IMR-90 (cell line): ENCODE data around the gene ADGRB3. TPM values are rescaled to one million over a fixed set of nuclear protein-coding genes. Genes with fewer than 3 reads are reported as not detected.

Source experiments
- ATAC-seq: fragments of 200-7000 bp; cut with Tn5 transposase; 2 replicates; pipeline ENCODE4 v1.9.1; 2020; ENCODE audit warnings: low read depth, mild to moderate bottlenecking, moderate library complexity
- BruUV-seq: library from RNA; stranded (reverse); fragments of 400-500 nt; replicated peaks from 2 replicates; lab custom pipeline; 2021; lab: Mats Ljungman, UMichigan
- CTCF ChIA-PET: fragments of 300-600 bp; formaldehyde crosslinking; extraction: SDS; loops from one replicate; lab custom pipeline; 2021; ENCODE audit warnings: antibody characterized with exemption; lab: Yijun Ruan, JAX
- POLR2A ChIA-PET: fragments of 300-600 bp; sonication (Branson Sonifier 250); formaldehyde crosslinking; loops from one replicate; lab custom pipeline; 2022; ENCODE audit warnings: antibody characterized with exemption; ENCODE audit not compliant: unreplicated experiment; lab: Charles Lee
- DNase-seq: peaks from one replicate; pipeline ENCODE4 v3.0.0; 2013
- H2AFZ ChIP-seq: replicated peaks from 2 replicates; pipeline ENCODE3; 2013; ENCODE audit warnings: low read length, mild to moderate bottlenecking; ENCODE audit not compliant: poor library complexity
- H2AK5ac ChIP-seq: 2 replicates; pipeline ENCODE4 v1.6.1; 2013; ENCODE audit warnings: low read depth, low read length, inconsistent platforms
- H2AK9ac ChIP-seq: replicated peaks from 2 replicates; pipeline ENCODE3; 2013; ENCODE audit warnings: mild to moderate bottlenecking, low read depth, low read length, moderate library complexity; ENCODE audit not compliant: poor library complexity
- H2BK120ac ChIP-seq: 2 replicates; pipeline ENCODE4 v1.6.1; 2013; ENCODE audit warnings: low read depth, low read length, inconsistent platforms
- H2BK15ac ChIP-seq: 3 replicates; pipeline ENCODE4 v1.6.1; 2013; ENCODE audit warnings: low read depth, low read length, inconsistent platforms
- H2BK20ac ChIP-seq: 2 replicates; pipeline ENCODE4 v1.6.1; 2013; ENCODE audit warnings: low read depth, mild to moderate bottlenecking, inconsistent platforms, low read length, moderate library complexity
- H2BK5ac ChIP-seq: 2 replicates; pipeline ENCODE4 v1.6.1; 2013; ENCODE audit warnings: mild to moderate bottlenecking, low read depth, low read length, inconsistent platforms; ENCODE audit not compliant: poor library complexity, severe bottlenecking
- H3K14ac ChIP-seq: replicated peaks from 2 replicates; pipeline ENCODE4 v1.6.1; 2013; ENCODE audit warnings: low read depth, low read length, inconsistent platforms
- H3K18ac ChIP-seq: 2 replicates; pipeline ENCODE4 v1.6.1; 2013; ENCODE audit warnings: low read depth, low read length, control low read depth
- H3K23ac ChIP-seq: 2 replicates; pipeline ENCODE4 v1.6.1; 2013; ENCODE audit warnings: low read depth, low read length, inconsistent platforms
- H3K27ac ChIP-seq: 2 replicates; pipeline ENCODE4 v1.5.1; 2013; ENCODE audit warnings: mild to moderate bottlenecking, control low read depth, low read length; ENCODE audit not compliant: insufficient read depth
- H3K27me3 ChIP-seq: 2 replicates; pipeline ENCODE4 v1.6.1; 2013; ENCODE audit warnings: low read length; ENCODE audit not compliant: control insufficient read depth, insufficient read depth
- H3K36me3 ChIP-seq: 2 replicates; pipeline ENCODE4 v1.6.1; 2013; ENCODE audit warnings: low read length, mixed read lengths; ENCODE audit not compliant: control insufficient read depth, insufficient read depth
- H3K4ac ChIP-seq: 2 replicates; pipeline ENCODE4 v1.6.1; 2013; ENCODE audit warnings: low read depth, low read length, inconsistent platforms
- H3K4me1 ChIP-seq: 2 replicates; pipeline ENCODE4 v1.6.1; 2013; ENCODE audit warnings: low read length, mixed read lengths; ENCODE audit not compliant: control insufficient read depth, insufficient read depth
- H3K4me2 ChIP-seq: 2 replicates; pipeline ENCODE4 v1.6.1; 2013; ENCODE audit warnings: low read depth, mild to moderate bottlenecking, control low read depth, low read length, moderate library complexity
- H3K4me3 ChIP-seq: 2 replicates; pipeline ENCODE4 v1.5.1; 2013; ENCODE audit warnings: low read depth, mild to moderate bottlenecking, control low read depth, low read length, moderate library complexity; ENCODE audit not compliant: insufficient read depth
- H3K56ac ChIP-seq: 2 replicates; pipeline ENCODE4 v1.6.1; 2013; ENCODE audit warnings: low read length, inconsistent platforms; ENCODE audit not compliant: insufficient read depth; ENCODE audit errors: extremely low read depth
- H3K79me1 ChIP-seq, 2 experiments: 2 replicates each; pipeline ENCODE4 v1.6.1; 2013; ENCODE audit warnings: low read length in 2 of 2, inconsistent platforms in 1 of 2, low read depth in 1 of 2
- H3K9ac ChIP-seq: 2 replicates; pipeline ENCODE4 v1.6.1; 2013; ENCODE audit warnings: low read depth, low read length, control low read depth
- H3K9me1 ChIP-seq: 2 replicates; pipeline ENCODE4 v1.6.1; 2013; ENCODE audit warnings: low read length, inconsistent platforms; ENCODE audit not compliant: insufficient read depth
- H3K9me3 ChIP-seq: 2 replicates; pipeline ENCODE4 v1.6.1; 2013; ENCODE audit warnings: low read length; ENCODE audit not compliant: control insufficient read depth, insufficient read depth
- H4K20me1 ChIP-seq: 2 replicates; pipeline ENCODE4 v1.6.1; 2013; ENCODE audit warnings: low read length, inconsistent platforms; ENCODE audit not compliant: insufficient read depth
- H4K5ac ChIP-seq: 2 replicates; pipeline ENCODE4 v1.6.1; 2013; ENCODE audit warnings: mild to moderate bottlenecking, low read depth, low read length, control low read depth
- H4K8ac ChIP-seq, 2 experiments: 2 replicates each; pipeline ENCODE4 v1.6.1; 2013; ENCODE audit warnings: low read depth in 2 of 2, low read length in 2 of 2, control low read depth in 1 of 2, inconsistent platforms in 1 of 2
- H4K91ac ChIP-seq: 2 replicates; pipeline ENCODE4 v1.6.1; 2013; ENCODE audit warnings: low read depth, low read length, inconsistent platforms; ENCODE audit not compliant: insufficient read depth
- MAFK ChIP-seq: IDR thresholded peaks from 2 replicates; pipeline ENCODE4 v1.6.1; 2012; ENCODE audit warnings: low read depth, low read length, improper control_type of control experiment
- MXI1 ChIP-seq: IDR thresholded peaks from 2 replicates; pipeline ENCODE4 v1.6.1; 2012; ENCODE audit warnings: low read depth, mild to moderate bottlenecking, low read length, moderate library complexity, borderline replicate concordance
- NFE2L2 ChIP-seq: fragments of 150-350 bp; IDR thresholded peaks from 2 replicates; pipeline ENCODE4 v1.6.1; 2016; ENCODE audit warnings: low read depth, mild to moderate bottlenecking, low read length
- POLR2A ChIP-seq: IDR thresholded peaks from 2 replicates; pipeline ENCODE4 v1.6.1; 2012; ENCODE audit warnings: mild to moderate bottlenecking, low read depth, low read length
- RAD21 ChIP-seq: IDR thresholded peaks from 2 replicates; pipeline ENCODE4 v1.6.1; 2012; ENCODE audit warnings: low read length, improper control_type of control experiment
- SMC3 ChIP-seq: fragments of 150-350 bp; IDR thresholded peaks from 2 replicates; pipeline ENCODE4 v1.6.1; 2016; ENCODE audit warnings: low read depth, mild to moderate bottlenecking, antibody characterized with exemption, low read length, moderate library complexity
- USF2 ChIP-seq: fragments of 150-350 bp; IDR thresholded peaks from 2 replicates; pipeline ENCODE4 v1.6.1; 2017; ENCODE audit warnings: mild to moderate bottlenecking, antibody characterized with exemption, low read length, low read depth
- WGBS, 2 experiments: methylation state at CpG; one replicate each; pipeline versions ENCODE4 v1.1.5 to v1.1.7; 2013; ENCODE audit warnings: missing lambda C conversion rate in 2 of 2; ENCODE audit not compliant: insufficient read length in 1 of 2; ENCODE audit errors: extremely low coverage in 2 of 2; 5-methylcytosine and 5-hydroxymethylcytosine counted together
- dilution Hi-C: fragments of 300-500 bp; cut with HindIII; formaldehyde crosslinking; loops from one replicate; pipeline ENCODE4 v1.14.3; 2018; ENCODE audit warnings: low sequenced_read_pairs; ENCODE audit not compliant: unreplicated experiment
- in situ Hi-C: fragments of 300-500 bp; cut with MboI; formaldehyde crosslinking; loops from 3 replicates; pipeline ENCODE4 v1.14.3; 2019; ENCODE audit warnings: low sequenced_read_pairs, inconsistent platforms, mixed read lengths
- intact Hi-C: fragments of 100-400 bp; cut with micrococcal nuclease; formaldehyde crosslinking; loops from 2 replicates; pipeline ENCODE4 v1.10.0; 2022
- polyA plus RNA-seq, 3 experiments: library from polyadenylated mRNA; depleted of rRNA; stranded (reverse); fragments of >200 nt; gene quantifications; 2 replicates each; pipeline ENCODE4 v1.2.3, GENCODE V29; 2012; ENCODE audit warnings: low replicate concordance in 1 of 3
- total RNA-seq: library from RNA; depleted of rRNA; stranded (reverse); fragments of >200 nt; gene quantifications from 2 replicates; pipeline ENCODE4 v1.2.3, GENCODE V29; 2012
- TF ChIP-seq, protein P1 (sequence below): conservative IDR thresholded peaks from 2 replicates; pipeline ENCODE4 v1.5.1; 2012; ENCODE audit warnings: mild to moderate bottlenecking, low read depth, low read length, improper control_type of control experiment

ADGRB3 gene
- total and polyA plus RNA-seq, 2 of the 4 experiments (the other 2 are of a cell fraction): not detected

GRCh38 chr6:69128411-69128810, 493.3 kb downstream of the ADGRB3 start:
- H3K14ac ChIP-seq: no peak overlapping the region
- no TSS peak for BruUV-seq
- no peak overlapping the region for H3K4ac ChIP-seq
- H3K79me1 ChIP-seq: no peaks in the 10 kb centered on the region
- no peak overlapping the region for H3K27ac ChIP-seq
- H3K18ac ChIP-seq: no peak overlapping the region
- dilution Hi-C loops (no loop called here), intact Hi-C loops (no loop called here), in situ Hi-C loops (no loop called here)
- no peaks in the 10 kb centered on the region for H3K27me3 ChIP-seq
- H3K4me3 ChIP-seq: no peak overlapping the region
- H4K20me1 ChIP-seq: no peaks in the 10 kb centered on the region
- H2BK15ac ChIP-seq: no peak overlapping the region
- no peak overlapping the region for H2BK5ac ChIP-seq
- no peak overlapping the region for H4K91ac ChIP-seq
- H2AK9ac ChIP-seq: no peak overlapping the region
- ChIA-PET POLR2A (no interaction called here), CTCF (no interaction called here)
- no peak overlapping the region for H3K9ac ChIP-seq
- ATAC-seq (no peak), DNase-seq (no peak)
- H2BK20ac ChIP-seq: no peak overlapping the region
- H3K4me2 ChIP-seq: no peak overlapping the region
- H3K9me1 ChIP-seq: no peaks in the 10 kb centered on the region
- no peaks in the 10 kb centered on the region for H3K9me3 ChIP-seq
- no peak overlapping the region for H3K56ac ChIP-seq
- H2AFZ ChIP-seq: no peak overlapping the region
- no peak overlapping the region for H3K23ac ChIP-seq
- H2AK5ac ChIP-seq: no peak overlapping the region
- no peak overlapping the region for H4K5ac ChIP-seq
- H3K4me1 ChIP-seq: no peaks in the 10 kb centered on the region
- TF ChIP-seq MAFK (no peak), NFE2L2 (no peak), MXI1 (no peak), RAD21 (no peak), SMC3 (no peak), USF2 (no peak), POLR2A (no peak)
- TF ChIP-seq, protein P1, sequence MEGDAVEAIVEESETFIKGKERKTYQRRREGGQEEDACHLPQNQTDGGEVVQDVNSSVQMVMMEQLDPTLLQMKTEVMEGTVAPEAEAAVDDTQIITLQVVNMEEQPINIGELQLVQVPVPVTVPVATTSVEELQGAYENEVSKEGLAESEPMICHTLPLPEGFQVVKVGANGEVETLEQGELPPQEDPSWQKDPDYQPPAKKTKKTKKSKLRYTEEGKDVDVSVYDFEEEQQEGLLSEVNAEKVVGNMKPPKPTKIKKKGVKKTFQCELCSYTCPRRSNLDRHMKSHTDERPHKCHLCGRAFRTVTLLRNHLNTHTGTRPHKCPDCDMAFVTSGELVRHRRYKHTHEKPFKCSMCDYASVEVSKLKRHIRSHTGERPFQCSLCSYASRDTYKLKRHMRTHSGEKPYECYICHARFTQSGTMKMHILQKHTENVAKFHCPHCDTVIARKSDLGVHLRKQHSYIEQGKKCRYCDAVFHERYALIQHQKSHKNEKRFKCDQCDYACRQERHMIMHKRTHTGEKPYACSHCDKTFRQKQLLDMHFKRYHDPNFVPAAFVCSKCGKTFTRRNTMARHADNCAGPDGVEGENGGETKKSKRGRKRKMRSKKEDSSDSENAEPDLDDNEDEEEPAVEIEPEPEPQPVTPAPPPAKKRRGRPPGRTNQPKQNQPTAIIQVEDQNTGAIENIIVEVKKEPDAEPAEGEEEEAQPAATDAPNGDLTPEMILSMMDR: no peak
- H4K8ac ChIP-seq: no peak overlapping the region
- no CpG with 5 or more reads among the region's 2 CpGs for WGBS, 2 experiments
- H3K36me3 ChIP-seq: no peaks in the 10 kb centered on the region
- no peak overlapping the region for H2BK120ac ChIP-seq
